ENCODE data around the gene FUT2.
A peak's percentile ranks its signal among the peaks of the same experiment; 100 is the strongest.

Gene FUT2

GRCh38 chr19:48734625-48735024, 38.9 kb downstream of the FUT2 start:
- no peak for DNase-seq

- no peak for DNase-seq
Observed at GRCh38 chr19:48735031-48735615, 39.4 kb downstream of the FUT2 start.

GRCh38 chr19:48737360-48737998, 41.7 kb downstream of the FUT2 start:
- peak; percentile 68 for DNase-seq

- DNase-seq = peak; percentile 97
Observed at GRCh38 chr19:48738557-48739403, 43.0 kb downstream of the FUT2 start.

GRCh38 chr19:48739404-48740163, 43.8 kb downstream of the FUT2 start:
- DNase-seq = no peak

GRCh38 chr19:48740164-48740972, 44.6 kb downstream of the FUT2 start, which contains the start of gene RASIP1:
TSS of gene RASIP1 (minus strand) at chr19:48740610. CDS start at chr19:48740282, 328 bp downstream.
- DNase-seq = no peak

GRCh38 chr19:48741129-48741999, 45.6 kb downstream of the FUT2 start:
- no peak for DNase-seq

- DNase-seq = no peak
Observed at GRCh38 chr19:48742096-48742495, 46.3 kb downstream of the FUT2 start.

GRCh38 chr19:48745208-48745995, 49.6 kb downstream of the FUT2 start:
- peak; percentile 62 for DNase-seq

GRCh38 chr19:48746110-48746509, 50.3 kb downstream of the FUT2 start:
- no peak for DNase-seq

GRCh38 chr19:48746738-48747575, 51.2 kb downstream of the FUT2 start, which contains the start of gene IZUMO1:
TSS of gene IZUMO1 (minus strand) at chr19:48746909. CDS start at chr19:48745859, 1,050 bp downstream.
- DNase-seq = peak; percentile 86

GRCh38 chr19:48749571-48750198, 53.9 kb downstream of the FUT2 start:
- DNase-seq = no peak

GRCh38 chr19:48750351-48750750, 54.6 kb downstream of the FUT2 start:
- DNase-seq = no peak

- no peak for DNase-seq
Observed at GRCh38 chr19:48750771-48751504, 55.2 kb downstream of the FUT2 start.

GRCh38 chr19:48751845-48752495, 56.2 kb downstream of the FUT2 start:
- DNase-seq = no peak

- no peak for DNase-seq
Observed at GRCh38 chr19:48752496-48753365, 57.0 kb downstream of the FUT2 start, which contains the start of gene FUT1. TSS of gene FUT1 (minus strand) at chr19:48752641. CDS start at chr19:48751281, 1,360 bp downstream.
